Non-pigmented ciliary epithelial cell (primary cell): ENCODE data around the gene DNM3.

Experiments
- DNase-seq: peaks from one replicate; pipeline ENCODE4 v3.0.0-alpha.2; 2010; ENCODE audit warnings: low read depth

Gene DNM3

GRCh38 chr1:172395576-172395975 is 554.3 kb downstream of the DNM3 start:
- no peak for DNase-seq

DNA sequence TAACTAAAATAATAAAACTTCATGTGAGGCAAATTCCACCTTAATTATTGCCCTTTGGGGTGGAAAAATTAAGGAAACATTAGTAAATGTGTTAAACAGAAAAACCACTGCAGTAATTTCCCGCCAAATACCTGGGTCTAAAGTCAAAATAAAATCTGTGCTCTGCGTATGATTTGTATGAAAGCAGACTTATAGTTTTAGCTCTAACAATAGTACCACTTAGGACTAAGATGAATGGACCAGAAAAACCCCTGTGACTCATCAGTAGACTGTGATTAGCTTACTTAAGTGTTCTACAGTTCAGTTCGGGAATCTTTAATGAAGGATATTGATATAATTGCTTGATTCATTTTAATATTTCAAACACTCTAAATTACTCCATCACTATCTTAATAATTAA is 555.9 kb downstream of the DNM3 start:
- DNase-seq, result peak; percentile 48

DNA sequence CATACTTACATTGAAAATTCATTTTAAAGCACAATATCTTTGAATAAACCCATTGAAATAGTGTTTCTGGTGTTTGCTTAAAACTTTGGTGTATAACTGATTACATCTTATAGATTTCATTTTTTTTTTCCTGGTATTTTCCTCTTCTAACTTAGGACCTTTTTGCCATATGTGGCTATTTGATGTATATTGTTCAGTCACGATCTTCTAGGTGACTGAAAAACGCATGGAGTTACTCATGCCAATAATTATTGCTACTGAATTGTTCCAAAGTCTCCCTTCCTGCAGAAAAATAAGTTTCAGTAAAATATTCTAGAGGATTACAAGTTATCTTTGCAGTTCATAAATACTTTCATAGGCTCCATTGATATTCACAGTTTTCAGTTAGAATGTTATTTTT is 556.3 kb downstream of the DNM3 start:
- no peak for DNase-seq

DNA sequence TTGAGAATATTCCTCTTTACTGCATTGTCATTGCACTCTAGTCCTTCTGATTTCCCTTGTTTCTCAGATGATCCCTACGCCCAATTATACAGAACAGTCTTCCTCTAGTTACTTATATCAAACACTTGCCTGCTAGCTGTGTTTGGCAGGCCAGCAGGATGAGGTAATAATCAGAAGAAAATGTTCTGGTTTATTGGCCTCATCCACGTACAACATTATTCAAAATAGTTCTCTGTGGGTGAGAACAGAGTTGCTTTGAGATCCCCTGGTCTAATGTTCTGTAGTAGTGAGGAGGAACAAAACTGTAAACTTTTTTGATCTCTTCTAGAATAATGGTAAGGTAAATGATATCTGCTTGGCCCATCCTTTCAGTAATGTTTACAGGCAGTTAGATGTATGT is 556.9 kb downstream of the DNM3 start:
- no peak for DNase-seq

GRCh38 chr1:172398970-172399755 is 557.9 kb downstream of the DNM3 start:
- peak; percentile 89 for DNase-seq

DNA sequence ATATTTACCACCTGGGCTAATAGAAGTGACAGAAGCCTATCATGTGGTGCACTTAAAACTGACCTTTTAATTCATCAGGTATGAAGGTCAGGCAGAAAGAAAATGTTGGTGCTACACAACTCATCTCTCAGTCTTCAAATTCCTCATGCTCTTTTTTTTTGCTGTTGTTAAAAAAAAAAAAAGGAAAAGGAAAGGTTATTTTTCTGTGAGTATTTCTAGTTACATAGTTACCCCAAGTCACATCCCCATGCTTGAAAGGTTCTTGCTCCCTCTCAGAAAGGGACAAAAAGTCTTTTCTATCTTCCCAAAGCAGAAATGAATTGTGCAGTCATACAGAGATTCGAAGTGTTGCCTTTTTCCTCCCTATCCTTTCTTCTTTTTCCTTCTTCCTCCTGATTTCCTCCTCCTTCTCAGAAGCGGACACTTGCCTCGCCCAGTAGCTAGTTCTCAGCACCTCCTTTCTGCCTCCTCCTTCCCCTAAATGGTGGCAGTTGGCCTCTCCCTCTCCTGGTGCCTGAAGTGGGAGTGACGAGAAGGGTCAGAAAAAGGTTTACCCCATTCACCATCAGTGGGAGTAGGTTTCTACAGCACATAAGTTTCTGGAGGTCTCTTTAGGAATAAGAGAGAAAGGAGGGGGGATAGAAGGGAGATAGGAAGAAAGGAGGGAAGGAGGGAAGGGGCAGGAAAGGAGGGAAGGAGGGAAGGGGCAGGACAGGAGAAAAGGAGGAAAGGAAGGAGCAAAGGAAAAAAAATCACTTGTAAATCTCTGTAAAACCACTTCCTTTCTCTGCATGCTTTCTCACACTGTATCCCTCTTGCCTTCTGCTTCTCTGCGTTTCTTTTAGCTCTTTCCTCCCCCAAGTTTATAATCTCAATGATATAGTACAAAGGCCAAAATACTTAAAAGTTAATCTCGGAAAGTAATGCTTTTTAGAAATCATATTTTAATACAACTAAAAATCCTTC is 558.7 kb downstream of the DNM3 start:
- DNase-seq, result no peak

GRCh38 chr1:172400722-172401105 is 559.4 kb downstream of the DNM3 start:
- no peak for DNase-seq

GRCh38 chr1:172401477-172401876 is 560.2 kb downstream of the DNM3 start:
- no peak for DNase-seq

- DNase-seq, result no peak
Measured at GRCh38 chr1:172401892-172402291, 560.6 kb downstream of the DNM3 start.

GRCh38 chr1:172402878-172403569 is 561.7 kb downstream of the DNM3 start:
- no peak for DNase-seq

DNA sequence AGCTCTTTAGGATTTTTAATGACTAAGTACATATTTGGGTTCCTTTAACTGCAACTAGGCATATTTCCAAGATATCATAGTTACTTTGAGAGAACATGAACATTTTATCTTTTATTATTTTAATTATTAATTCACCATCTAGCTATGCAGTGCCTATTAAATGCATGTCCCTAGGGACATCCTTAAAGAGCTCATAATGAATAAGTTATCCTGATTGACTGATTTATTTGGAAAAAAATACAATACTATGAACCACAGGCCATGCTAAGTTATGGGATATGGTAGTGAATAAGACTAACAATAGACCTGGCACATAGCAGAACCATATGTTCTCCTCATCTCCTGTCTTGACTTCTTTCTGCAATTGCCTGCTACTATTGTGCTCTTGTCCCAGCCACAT is 562.8 kb downstream of the DNM3 start:
- no peak for DNase-seq

GRCh38 chr1:172405912-172406311 is 564.6 kb downstream of the DNM3 start:
- no peak for DNase-seq

DNA sequence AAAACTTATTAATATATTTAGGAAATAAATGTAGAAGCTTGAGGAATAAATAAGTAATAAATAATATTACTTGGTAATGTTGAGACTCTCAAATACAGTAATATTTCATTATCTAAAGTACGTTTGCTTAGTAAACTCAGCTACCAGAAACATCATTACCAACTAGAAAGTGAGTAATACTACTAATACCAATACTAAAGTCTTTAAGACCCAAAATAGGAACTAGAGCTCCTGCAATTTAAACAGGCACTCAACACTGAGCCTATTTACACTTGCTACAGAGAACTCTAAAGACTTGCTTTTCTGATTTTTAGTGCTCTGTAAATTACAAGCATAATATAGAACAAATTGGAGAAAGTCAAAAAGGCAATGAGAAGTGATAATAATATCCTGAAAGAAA is 565.7 kb downstream of the DNM3 start:
- no peak for DNase-seq

DNA sequence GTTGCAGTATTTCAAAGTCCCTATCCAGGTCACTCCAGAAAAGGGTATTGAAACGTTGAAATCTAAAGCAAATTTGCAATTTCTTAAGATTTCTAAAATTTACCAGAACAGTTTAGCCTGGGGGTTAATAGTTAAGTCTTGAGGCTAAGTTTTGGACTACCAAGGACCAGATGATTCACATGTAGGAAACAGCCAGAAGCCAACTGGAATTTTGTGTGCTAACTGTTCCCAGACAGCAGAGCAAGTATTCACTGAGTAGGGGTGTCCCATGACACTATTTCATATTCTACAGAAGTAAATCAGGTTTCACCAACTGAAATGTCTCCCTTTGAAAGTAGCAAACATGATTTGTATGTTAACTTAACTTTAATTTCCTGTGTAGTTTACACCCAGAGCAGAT is 567.7 kb downstream of the DNM3 start:
- peak; percentile 28 for DNase-seq

DNA sequence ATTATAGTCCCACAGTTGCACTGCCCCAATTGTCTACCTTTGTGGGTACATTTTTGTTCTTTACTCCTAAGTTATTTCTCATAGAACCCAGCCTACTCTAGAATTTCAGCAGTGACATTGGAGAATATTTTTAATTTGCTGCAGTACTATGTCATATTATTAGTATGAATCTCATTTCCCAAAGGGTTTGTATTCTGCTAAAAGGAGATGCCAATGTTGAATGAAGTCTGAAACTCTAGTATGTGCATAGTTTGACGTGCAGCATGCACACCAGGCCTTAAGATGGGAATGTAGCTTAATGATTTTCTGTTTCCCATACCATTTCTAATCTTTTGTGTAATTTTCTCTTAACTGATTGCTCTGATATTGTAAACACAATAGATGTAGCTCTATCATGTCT is 568.7 kb downstream of the DNM3 start:
- DNase-seq, result no peak

- no peak for DNase-seq
Measured at GRCh38 chr1:172411791-172412338, 570.6 kb downstream of the DNM3 start.

DNA sequence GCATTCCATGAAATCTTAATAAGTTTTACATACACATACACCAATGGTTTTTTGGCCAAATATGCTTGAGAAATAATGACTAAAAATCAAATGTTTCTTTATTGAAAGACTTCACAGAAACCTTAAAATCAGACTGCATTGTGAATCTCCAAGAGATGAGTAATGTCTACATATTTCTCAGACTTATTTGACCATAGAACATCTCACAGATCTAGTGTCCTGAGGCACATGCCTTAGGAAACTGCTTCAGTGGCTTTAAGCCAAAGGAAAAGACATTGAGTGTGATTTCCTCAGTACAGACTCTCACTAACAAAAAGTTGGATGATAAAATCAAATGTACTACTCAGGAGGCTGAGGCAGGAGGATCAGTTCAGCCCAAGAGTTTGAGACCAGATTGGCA is 573.0 kb downstream of the DNM3 start:
- DNase-seq, result peak; percentile 27

GRCh38 chr1:172416496-172417035 is 575.3 kb downstream of the DNM3 start:
- no peak for DNase-seq

GRCh38 chr1:172417557-172417956 is 576.3 kb downstream of the DNM3 start:
- no peak for DNase-seq

DNA sequence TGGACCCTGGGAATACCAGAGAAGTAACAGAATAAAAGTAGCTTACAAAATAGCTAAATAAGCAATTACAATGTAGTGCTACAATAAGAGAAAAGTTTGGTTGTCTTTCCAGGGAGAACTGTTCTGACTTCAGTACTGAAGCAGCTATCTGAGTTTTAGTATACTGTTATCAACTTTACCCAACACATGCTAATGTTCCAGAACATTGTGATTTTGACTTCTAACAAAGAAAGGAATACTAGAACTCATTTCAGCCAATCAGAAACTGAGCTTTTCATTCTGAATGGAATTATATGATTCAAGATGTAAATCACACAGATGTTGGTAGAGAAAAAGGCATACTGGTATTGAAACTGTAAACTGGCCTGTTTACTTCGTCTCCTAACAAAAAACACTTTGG is 579.1 kb downstream of the DNM3 start, which contains the start of gene C1orf105:
Gene C1orf105 (plus strand): TSS at position 301 of the 400 bp plus-strand sequence. CDS start 201 bp downstream, outside the sequence.
- DNase-seq, result no peak

DNA sequence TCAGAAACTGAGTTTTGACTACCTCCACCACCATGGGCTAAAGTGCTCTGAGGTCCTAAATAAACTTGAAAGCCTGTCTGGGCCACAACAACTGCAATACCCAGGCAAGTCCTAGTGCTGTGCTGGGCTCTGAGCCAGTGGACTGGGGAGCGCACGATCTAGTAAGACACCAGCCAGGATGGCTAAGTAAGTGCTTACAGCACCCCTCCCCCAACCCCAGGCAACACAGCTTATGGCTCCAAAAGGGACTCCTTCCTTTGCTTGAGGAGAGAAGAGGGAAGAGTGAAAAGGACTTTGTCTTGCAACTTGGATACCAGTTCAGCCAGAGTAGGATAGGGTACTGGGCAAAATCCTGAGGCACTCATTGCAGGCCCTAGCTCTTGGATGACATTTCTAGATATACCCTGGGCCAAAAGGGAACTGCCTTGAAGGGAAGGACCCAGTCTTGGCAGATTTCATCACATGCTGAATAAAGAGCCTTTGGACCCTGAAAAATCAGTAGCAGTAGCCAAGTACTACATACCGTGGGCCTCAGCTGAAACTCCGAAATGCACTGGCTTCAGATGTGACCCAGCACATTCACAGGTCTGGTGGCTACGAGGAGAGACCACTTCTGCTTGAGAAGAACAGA is 580.8 kb downstream of the DNM3 start:
- no peak for DNase-seq
